Stomach (tissue), 4 donors: ENCODE measurements around the gene IKZF1.

Source experiments
- CTCF ChIP-seq, 7 experiments: fragments of 450-650 bp in 4 of 7; fragments of 200-600 bp in 3 of 7; sonication (generic) in 3 of 7; IDR thresholded peaks; one replicate each; pipeline ENCODE4 v1.5.1; 2016 to 2019; ENCODE audit warnings: antibody characterized with exemption in 7 of 7, control low read depth in 2 of 7, mild to moderate bottlenecking in 1 of 7
- EP300 ChIP-seq: sonication (generic); formaldehyde crosslinking; IDR thresholded peaks from one replicate; pipeline ENCODE4 v1.6.1; 2017; ENCODE audit warnings: antibody characterized with exemption
- POLR2A ChIP-seq, 4 donors: fragments of 450-650 bp; IDR thresholded peaks; one replicate each; pipeline ENCODE4 v1.6.1; 2016; ENCODE audit warnings: antibody characterized with exemption in 4 of 4, control low read depth in 2 of 4, mild to moderate bottlenecking in 1 of 4, moderate library complexity in 1 of 4
- POLR2AphosphoS5 ChIP-seq, 3 donors: sonication (generic); formaldehyde crosslinking; IDR thresholded peaks; one replicate each; pipeline ENCODE4 v1.6.1; 2016; ENCODE audit warnings: antibody characterized with exemption in 3 of 3

DNA sequence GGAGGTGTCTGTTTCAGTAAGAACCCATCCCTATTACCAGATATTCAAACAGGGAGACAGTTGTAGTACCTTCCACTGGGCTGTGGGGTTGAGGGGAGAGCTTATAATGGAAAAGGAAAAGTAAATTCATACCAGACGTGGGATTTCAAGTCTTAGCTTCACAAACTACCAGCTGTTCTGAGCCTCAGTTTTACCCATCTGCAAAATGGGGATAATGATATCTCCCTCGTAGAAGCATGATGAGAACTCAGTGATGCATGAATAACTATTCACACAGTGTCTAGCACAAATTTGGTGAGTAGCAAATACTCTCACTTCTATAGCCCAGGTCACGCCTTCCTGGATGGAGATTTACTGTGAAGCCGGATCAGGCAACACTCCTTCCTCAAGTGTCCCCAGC, 29.1 kb upstream of the IKZF1 start:
- TF ChIP-seq CTCF (IDR thresholded peaks at IDR 0.05) (no peak), POLR2AphosphoS5 (IDR thresholded peaks at IDR 0.05) (no peak), POLR2A (IDR thresholded peaks at IDR 0.05) (no peak), EP300 (no peak)
